ENCODE results near the gene GNAT3. TPM values are rescaled to one million over a fixed set of nuclear protein-coding genes. Genes with fewer than 3 reads are reported as not detected.

GNAT3 gene
- total RNA-seq, 1 donor from 2014 or later, result not detected

DNA sequence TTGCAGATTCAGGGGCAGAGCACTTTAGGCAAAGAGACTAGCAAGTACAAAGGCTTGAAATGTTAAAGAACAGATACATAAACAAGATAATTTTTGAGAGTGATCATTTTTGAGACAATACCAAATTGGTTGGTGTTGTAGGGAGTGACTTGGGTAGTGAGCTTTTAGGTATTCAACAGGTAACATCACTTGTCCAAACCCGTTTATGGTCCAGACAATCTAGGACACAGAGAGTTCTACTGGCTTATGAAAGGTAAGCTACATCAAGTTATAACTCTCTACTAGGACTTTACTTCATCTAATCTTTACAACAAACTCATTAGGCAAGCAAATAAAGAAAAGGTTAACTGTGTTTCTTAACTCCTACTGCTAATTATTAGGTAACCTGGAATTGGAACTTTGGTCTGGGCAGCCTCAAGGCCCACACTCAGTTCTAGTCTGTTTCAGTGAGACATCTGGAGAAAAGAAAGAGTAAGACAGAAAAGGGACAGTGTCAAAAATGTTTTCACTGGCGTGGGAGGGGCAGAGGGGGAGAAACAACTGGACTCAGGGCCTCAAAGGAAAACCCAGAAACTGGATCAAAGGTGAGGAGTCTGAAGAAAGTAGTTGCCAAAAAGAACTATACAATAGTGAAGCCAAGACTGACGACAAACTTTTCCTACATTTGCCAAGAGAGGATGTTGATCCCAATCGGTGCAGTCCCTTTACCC lies 39.2 kb downstream of the GNAT3 start:
- DNase-seq (ENCODE audit: low read depth), result no peak
- no peak overlapping the region for H3K4me3 ChIP-seq (ENCODE audit: low read depth, low read length)
- TF ChIP-seq, protein P1, sequence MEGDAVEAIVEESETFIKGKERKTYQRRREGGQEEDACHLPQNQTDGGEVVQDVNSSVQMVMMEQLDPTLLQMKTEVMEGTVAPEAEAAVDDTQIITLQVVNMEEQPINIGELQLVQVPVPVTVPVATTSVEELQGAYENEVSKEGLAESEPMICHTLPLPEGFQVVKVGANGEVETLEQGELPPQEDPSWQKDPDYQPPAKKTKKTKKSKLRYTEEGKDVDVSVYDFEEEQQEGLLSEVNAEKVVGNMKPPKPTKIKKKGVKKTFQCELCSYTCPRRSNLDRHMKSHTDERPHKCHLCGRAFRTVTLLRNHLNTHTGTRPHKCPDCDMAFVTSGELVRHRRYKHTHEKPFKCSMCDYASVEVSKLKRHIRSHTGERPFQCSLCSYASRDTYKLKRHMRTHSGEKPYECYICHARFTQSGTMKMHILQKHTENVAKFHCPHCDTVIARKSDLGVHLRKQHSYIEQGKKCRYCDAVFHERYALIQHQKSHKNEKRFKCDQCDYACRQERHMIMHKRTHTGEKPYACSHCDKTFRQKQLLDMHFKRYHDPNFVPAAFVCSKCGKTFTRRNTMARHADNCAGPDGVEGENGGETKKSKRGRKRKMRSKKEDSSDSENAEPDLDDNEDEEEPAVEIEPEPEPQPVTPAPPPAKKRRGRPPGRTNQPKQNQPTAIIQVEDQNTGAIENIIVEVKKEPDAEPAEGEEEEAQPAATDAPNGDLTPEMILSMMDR (conservative IDR thresholded peaks at IDR 0.05; ENCODE audit: low read depth, low read length), result no peak

DNA sequence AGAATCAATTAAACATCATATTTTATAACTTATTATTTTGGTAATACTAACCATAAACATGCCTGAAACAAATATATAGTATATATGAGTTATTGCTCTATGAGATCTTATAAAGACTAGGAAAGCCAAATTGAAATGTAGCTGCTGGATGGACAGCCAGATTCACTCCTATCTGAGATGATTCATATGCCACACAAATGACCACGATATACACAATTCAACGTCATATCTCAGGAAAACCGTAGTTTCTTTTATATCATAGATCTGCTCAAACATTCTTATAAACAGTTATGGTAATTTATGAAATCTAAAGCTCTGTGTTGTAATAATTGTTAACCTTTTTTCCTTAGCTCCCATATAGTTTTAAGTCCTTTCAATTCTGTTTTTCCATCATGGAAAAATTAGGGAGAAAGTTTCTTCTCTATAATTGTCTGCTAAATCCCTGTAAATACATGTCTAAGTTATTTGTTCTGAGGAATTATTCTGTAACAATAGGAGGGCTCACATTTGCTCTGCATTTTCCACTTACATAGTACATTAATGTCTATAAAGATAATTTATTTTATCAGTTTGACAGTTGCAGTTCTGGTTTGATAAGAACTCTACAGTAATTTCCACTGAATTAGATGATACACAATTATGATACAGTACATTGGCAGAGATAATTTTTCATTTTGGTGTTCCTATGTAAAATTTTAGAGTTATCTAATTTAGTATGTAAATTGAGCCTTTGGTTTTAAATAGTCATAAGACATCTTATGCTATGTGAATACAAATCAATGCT lies 42.7 kb downstream of the GNAT3 start:
- TF ChIP-seq, protein P1 (conservative IDR thresholded peaks at IDR 0.05; ENCODE audit: low read depth, low read length), result no peak
- no peak overlapping the region for H3K4me3 ChIP-seq (ENCODE audit: low read depth, low read length)
- DNase-seq (ENCODE audit: low read depth), result no peak

GRCh38 chr7:80467069-80467468 lies 44.8 kb downstream of the GNAT3 start:
- DNase-seq (ENCODE audit: low read depth), result no peak
- TF ChIP-seq, protein P1 (conservative IDR thresholded peaks at IDR 0.05; ENCODE audit: low read depth, low read length), result no peak
- H3K4me3 ChIP-seq (ENCODE audit: low read depth, low read length), result no peak overlapping the region

GRCh38 chr7:80466636-80467035 lies 45.2 kb downstream of the GNAT3 start:
- DNase-seq (ENCODE audit: low read depth), result no peak
- H3K4me3 ChIP-seq (ENCODE audit: low read depth, low read length), result no peak overlapping the region
- TF ChIP-seq, protein P1 (conservative IDR thresholded peaks at IDR 0.05; ENCODE audit: low read depth, low read length), result no peak

DNA sequence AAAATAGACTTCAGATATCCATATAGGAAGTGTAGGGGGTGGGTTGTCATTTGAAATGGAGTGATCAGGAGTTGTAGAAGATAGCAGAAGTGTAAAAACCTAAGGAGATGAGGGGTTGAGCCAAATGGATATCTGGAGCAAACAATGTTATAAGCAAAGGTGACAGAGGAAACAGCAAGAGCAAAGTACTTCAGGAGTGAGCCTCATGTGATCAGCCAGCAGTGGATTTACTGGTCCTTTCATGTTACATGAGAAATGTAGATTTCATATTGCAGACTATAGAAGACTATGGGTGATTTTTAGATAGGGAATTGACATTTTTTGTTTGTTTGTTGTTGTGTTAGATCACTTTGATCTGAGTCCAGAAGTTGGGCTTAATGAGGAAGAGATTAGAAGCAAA lies 47.7 kb downstream of the GNAT3 start:
- DNase-seq (ENCODE audit: low read depth), result no peak
- no peak overlapping the region for H3K4me3 ChIP-seq (ENCODE audit: low read depth, low read length)
- TF ChIP-seq, protein P1 (conservative IDR thresholded peaks at IDR 0.05; ENCODE audit: low read depth, low read length), result no peak

DNA sequence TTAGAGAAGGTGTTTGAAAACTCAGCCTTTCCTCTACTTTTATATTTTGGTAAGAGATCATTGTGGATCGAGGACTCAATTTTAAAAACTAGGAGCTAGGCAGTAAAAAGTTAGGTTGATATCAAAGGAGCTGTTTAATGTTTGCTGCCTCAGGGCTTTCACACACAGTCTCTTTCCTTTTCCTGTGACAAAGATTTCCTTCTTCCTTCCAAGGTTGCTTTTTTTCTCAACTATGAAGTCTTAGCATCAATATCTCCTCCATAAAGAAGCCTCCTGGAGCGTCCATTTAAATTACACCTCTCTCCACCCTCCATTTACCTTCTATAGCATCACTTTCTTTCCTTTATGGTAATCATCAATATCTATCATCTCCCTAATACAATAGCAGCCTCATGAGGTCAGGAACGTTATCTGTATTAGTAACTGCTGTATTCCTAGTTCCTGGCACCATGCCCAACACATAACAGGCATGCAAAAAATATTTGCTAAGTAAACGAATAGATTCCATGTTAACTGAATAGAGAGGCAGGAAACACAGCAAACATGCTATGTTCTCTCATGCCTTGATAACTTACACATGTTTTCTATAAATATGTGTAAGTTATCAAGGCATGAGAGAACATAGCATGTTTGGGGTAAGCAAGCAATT lies 48.5 kb downstream of the GNAT3 start:
- H3K4me3 ChIP-seq (ENCODE audit: low read depth, low read length), result no peak overlapping the region
- no peak for DNase-seq (ENCODE audit: low read depth)
- TF ChIP-seq, protein P1 (conservative IDR thresholded peaks at IDR 0.05; ENCODE audit: low read depth, low read length), result no peak
